ENCODE measurements around the gene ITSN2.
A peak's percentile ranks its signal among the peaks of the same experiment; 100 is the strongest.
"Not testable (repeated sequence)": the region's sequence is repeated elsewhere in the genome, so short reads cannot be mapped to it uniquely, and the experiment has no call there.

ITSN2 gene

GRCh38 chr2:24362253-24362652 lies 1.9 kb upstream of the ITSN2 start:
- DNase-seq = no peak

- no peak for DNase-seq
Measured at GRCh38 chr2:24360963-24361330, 611 bp upstream of the ITSN2 start.

- DNase-seq = peak; percentile 37
Measured at GRCh38 chr2:24359129-24360049, 947 bp downstream of the ITSN2 start.

GRCh38 chr2:24357767-24358166 lies 2.6 kb downstream of the ITSN2 start:
- DNase-seq = not testable (repeated sequence)

- DNase-seq = not testable (repeated sequence)
Measured at GRCh38 chr2:24357115-24357514, 3.2 kb downstream of the ITSN2 start.

GRCh38 chr2:24354957-24355356 lies 5.4 kb downstream of the ITSN2 start:
- no peak for DNase-seq

GRCh38 chr2:24354395-24354794 lies 5.9 kb downstream of the ITSN2 start:
- no peak for DNase-seq

GRCh38 chr2:24353973-24354372 lies 6.4 kb downstream of the ITSN2 start:
- DNase-seq = no peak

- DNase-seq = no peak
Measured at GRCh38 chr2:24353364-24353763, 7.0 kb downstream of the ITSN2 start.

- DNase-seq = no peak
Measured at GRCh38 chr2:24352664-24353063, 7.7 kb downstream of the ITSN2 start.

- DNase-seq = no peak
Measured at GRCh38 chr2:24351981-24352380, 8.4 kb downstream of the ITSN2 start.

- DNase-seq = no peak
Measured at GRCh38 chr2:24351627-24351938, 8.8 kb downstream of the ITSN2 start.

- no peak for DNase-seq
Measured at GRCh38 chr2:24350826-24351626, 9.3 kb downstream of the ITSN2 start.

GRCh38 chr2:24349097-24349496 lies 11.2 kb downstream of the ITSN2 start:
- DNase-seq = no peak

GRCh38 chr2:24345937-24346336 lies 14.4 kb downstream of the ITSN2 start:
- no peak for DNase-seq

GRCh38 chr2:24343225-24343882 lies 17.0 kb downstream of the ITSN2 start:
- no peak for DNase-seq

GRCh38 chr2:24342110-24342910 lies 18.0 kb downstream of the ITSN2 start:
- no peak for DNase-seq

- DNase-seq = no peak
Measured at GRCh38 chr2:24339856-24340262, 20.5 kb downstream of the ITSN2 start.

GRCh38 chr2:24339098-24339497 lies 21.2 kb downstream of the ITSN2 start:
- not testable (repeated sequence) for DNase-seq

GRCh38 chr2:24337890-24338289 lies 22.4 kb downstream of the ITSN2 start:
- no peak for DNase-seq

- DNase-seq = no peak
Measured at GRCh38 chr2:24336811-24337210, 23.5 kb downstream of the ITSN2 start.

GRCh38 chr2:24334245-24334633 lies 26.1 kb downstream of the ITSN2 start:
- DNase-seq = no peak
